ENCODE data around the gene CIROP. TPM values are rescaled to one million over a fixed set of nuclear protein-coding genes. Genes with fewer than 3 reads are reported as not detected.

CIROP gene
- total and polyA plus RNA-seq, 9 of the 15 experiments (the other 6 are each of a cell fraction or from before 2014, with no cell fraction given) = not detected

DNA sequence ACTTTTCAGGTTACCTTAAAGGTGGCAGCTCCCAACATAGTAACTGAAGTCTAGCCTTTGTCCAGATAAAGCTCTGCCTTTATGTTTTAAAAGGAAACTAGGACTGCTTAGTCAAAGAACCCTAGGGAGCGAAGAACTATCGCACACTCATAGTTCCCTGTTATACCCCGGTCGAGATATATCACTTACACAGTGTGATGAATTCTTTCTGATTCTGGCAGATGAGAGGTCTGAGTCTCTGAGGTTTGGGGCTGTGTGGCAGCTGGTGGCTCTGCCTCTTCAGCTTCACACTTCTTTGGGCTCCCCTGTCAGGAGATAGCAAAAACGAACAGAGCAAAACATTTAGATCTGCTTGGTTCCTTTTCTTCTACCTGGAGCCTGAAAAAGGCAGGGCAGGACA lies 26.8 kb downstream of the CIROP start:
- Histone ChIP-seq H3K9me1 (ENCODE audit: control insufficient read depth, insufficient read depth, low read length) (no peaks in the 10 kb centered on the region), H3K9ac (ENCODE audit: insufficient read depth in 1 of 2, low read depth in 2 of 2, low read length in 2 of 2) (peak overlapping the region in 1 of 2 experiments; percentile 38; a peak in 2 of 4 replicates)
- BruUV-seq (replicated peaks) = no TSS peak

DNA sequence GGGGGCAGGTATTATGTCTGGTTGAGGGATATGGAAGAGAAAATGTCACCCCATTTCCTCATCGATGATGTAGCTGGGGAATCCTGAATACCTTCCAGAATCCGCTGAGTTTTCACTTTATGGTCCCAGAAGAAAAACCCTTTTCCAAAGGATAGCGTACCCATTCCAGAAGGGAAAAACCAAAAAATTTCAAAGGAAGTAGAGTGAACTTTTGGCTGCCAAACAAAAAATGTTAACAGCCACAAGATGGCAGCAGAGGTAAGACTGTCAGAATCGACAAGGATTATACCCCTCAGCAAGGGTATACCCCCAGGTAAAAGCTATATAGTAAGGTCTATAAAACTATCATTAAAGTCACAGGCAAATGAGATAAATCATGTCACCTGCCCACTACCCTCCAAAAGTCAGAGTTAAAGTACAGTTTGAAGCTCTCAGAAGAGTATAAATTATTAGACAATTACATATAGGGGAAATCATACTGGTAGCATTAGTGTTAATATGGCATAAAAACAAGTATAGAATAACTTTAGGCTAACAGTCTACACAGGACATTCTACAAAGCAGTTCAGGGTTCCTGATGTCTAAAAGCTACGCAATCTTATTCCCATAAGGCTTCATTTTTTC lies 27.9 kb downstream of the CIROP start:
- Histone ChIP-seq H3K4me2 (ENCODE audit: insufficient read depth, low read length) (no peak overlapping the region), H3K4me3 (no peak overlapping the region), H2AFZ (ENCODE audit: low read depth, low read length) (no peak overlapping the region), H3K4me1 (replicated peaks in 1 of 2; ENCODE audit: control insufficient read depth in 2 of 2, insufficient read depth in 2 of 2, low read length in 2 of 2) (peaks cover 17 to 40% of the 10 kb centered on the region in 2 experiments), H3K9me3 (replicated peaks; ENCODE audit: control insufficient read depth, insufficient read depth, low read depth, low read length) (no peaks in the 10 kb centered on the region), H3K9ac (ENCODE audit: insufficient read depth in 1 of 2, low read depth in 2 of 2, low read length in 2 of 2) (no peak overlapping the region), H4K20me1 (replicated peaks; ENCODE audit: control insufficient read depth, insufficient read depth, low read length) (no peaks in the 10 kb centered on the region), H3K36me3 (ENCODE audit: control insufficient read depth, insufficient read depth, low read length) (peaks cover 93% of the 10 kb centered on the region), H3K27ac (ENCODE audit: extremely low read depth, low read depth, low read length) (no peak overlapping the region), H3K79me2 (ENCODE audit: control insufficient read depth, insufficient read depth, low read length) (peaks cover 15% of the 10 kb centered on the region), H3K27me3 (ENCODE audit: control insufficient read depth in 2 of 2, insufficient read depth in 2 of 2, low read length in 2 of 2) (no peaks in the 10 kb centered on the region), H3K9me1 (ENCODE audit: control insufficient read depth, insufficient read depth, low read length) (no peaks in the 10 kb centered on the region)
- in situ Hi-C loops (cut with MboI) (no loop called here), intact Hi-C loops (cut with micrococcal nuclease) (no loop called here)
- ATAC-seq (peak; percentile 30; the same call in 2 of the 3 replicates), FAIRE-seq (peak; percentile 23), DNase-seq (ENCODE audit: extremely low read depth in 1 of 4, low spot score in 3 of 4) (peak in 1 of 4 experiments; percentile 59)
- 68% methylated on average over 5 of the region's 5 CpGs for WGBS (ENCODE audit: insufficient coverage, low coverage, missing lambda C conversion rate)
- ChIA-PET POLR2A (interaction anchor here (0.5 to 2.2 kb wide), 6 partner anchors 9 to 378 kb away, joined by 4 to 20 read pairs (median 4); partner anchors contain the start of genes ACIN1, C14orf119 and HAUS4), CTCF (ENCODE audit: low intra/inter-chr PET ratio) (interaction anchor here (0.8 to 3.2 kb wide), 2 partner anchors 18 to 32 kb away, joined by 5 to 25 read pairs; partner anchors contain the start of genes ACIN1 and C14orf119)
- BruUV-seq (replicated peaks) = no TSS peak
- peak; percentile 37; the same call in 1 of the 2 replicates for TF ChIP-seq C11orf30 (IDR thresholded peaks at IDR 0.05; ENCODE audit: low read depth)
- TF ChIP-seq, protein P1, sequence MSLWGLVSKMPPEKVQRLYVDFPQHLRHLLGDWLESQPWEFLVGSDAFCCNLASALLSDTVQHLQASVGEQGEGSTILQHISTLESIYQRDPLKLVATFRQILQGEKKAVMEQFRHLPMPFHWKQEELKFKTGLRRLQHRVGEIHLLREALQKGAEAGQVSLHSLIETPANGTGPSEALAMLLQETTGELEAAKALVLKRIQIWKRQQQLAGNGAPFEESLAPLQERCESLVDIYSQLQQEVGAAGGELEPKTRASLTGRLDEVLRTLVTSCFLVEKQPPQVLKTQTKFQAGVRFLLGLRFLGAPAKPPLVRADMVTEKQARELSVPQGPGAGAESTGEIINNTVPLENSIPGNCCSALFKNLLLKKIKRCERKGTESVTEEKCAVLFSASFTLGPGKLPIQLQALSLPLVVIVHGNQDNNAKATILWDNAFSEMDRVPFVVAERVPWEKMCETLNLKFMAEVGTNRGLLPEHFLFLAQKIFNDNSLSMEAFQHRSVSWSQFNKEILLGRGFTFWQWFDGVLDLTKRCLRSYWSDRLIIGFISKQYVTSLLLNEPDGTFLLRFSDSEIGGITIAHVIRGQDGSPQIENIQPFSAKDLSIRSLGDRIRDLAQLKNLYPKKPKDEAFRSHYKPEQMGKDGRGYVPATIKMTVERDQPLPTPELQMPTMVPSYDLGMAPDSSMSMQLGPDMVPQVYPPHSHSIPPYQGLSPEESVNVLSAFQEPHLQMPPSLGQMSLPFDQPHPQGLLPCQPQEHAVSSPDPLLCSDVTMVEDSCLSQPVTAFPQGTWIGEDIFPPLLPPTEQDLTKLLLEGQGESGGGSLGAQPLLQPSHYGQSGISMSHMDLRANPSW (CRISPR knock-in tag; IDR thresholded peaks at IDR 0.05) = no peak

More for the DNA sequence above, 26.8 kb downstream of the CIROP start:
- Histone ChIP-seq H3K27me3 (ENCODE audit: control insufficient read depth in 2 of 2, insufficient read depth in 2 of 2, low read length in 2 of 2) (no peaks in the 10 kb centered on the region), H3K4me2 (ENCODE audit: insufficient read depth, low read length) (no peak overlapping the region), H3K79me2 (ENCODE audit: control insufficient read depth, insufficient read depth, low read length) (peaks cover 11% of the 10 kb centered on the region; the same call in 2 of the 3 replicates), H3K9me3 (replicated peaks; ENCODE audit: control insufficient read depth, insufficient read depth, low read depth, low read length) (no peaks in the 10 kb centered on the region), H3K27ac (ENCODE audit: extremely low read depth, low read depth, low read length) (peak overlapping the region; percentile 71), H3K4me3 (no peak overlapping the region), H3K36me3 (ENCODE audit: control insufficient read depth, insufficient read depth, low read length) (peaks cover 93% of the 10 kb centered on the region), H2AFZ (ENCODE audit: low read depth, low read length) (no peak overlapping the region), H3K4me1 (replicated peaks in 1 of 2; ENCODE audit: control insufficient read depth in 2 of 2, insufficient read depth in 2 of 2, low read length in 2 of 2) (peaks cover 6 to 29% of the 10 kb centered on the region in 2 experiments; a peak in 3 of 5 replicates), H4K20me1 (replicated peaks; ENCODE audit: control insufficient read depth, insufficient read depth, low read length) (no peaks in the 10 kb centered on the region)
- POLR2A ChIA-PET = interaction anchor here (0.6 to 5.1 kb wide), 9 partner anchors 10 to 1592 kb away, joined by 3 to 34 read pairs (median 8); partner anchors contain the start of genes ACIN1 and C14orf119
- 72% methylated on average over 5 of the region's 5 CpGs for WGBS (ENCODE audit: insufficient coverage, low coverage, missing lambda C conversion rate)
- intact Hi-C loops (cut with micrococcal nuclease) (loop anchor here (2.0 kb wide), 1 partner anchor 17 kb away; the partner anchor contains the start of genes ACIN1 and C14orf119), in situ Hi-C loops (cut with MboI) (no loop called here)
- CTCF ChIA-PET (ENCODE audit: low intra/inter-chr PET ratio) = interaction anchor here (0.6 to 3.2 kb wide), 2 partner anchors 31 to 42 kb away, joined by 4 to 25 read pairs; no protein-coding TSS in a partner anchor
- TF ChIP-seq GTF2A2 (tag; IDR thresholded peaks at IDR 0.05) (0 out of 2 replicates have a peak, but pooled peaks have one; percentile 22), SREBF1 (IDR thresholded peaks at IDR 0.05; ENCODE audit: borderline replicate concordance, low read depth, low read length) (no peak)
- ATAC-seq = no peak; the same call in 2 of the 3 replicates
- no peak for FAIRE-seq
- no peak for DNase-seq (ENCODE audit: extremely low read depth in 1 of 4, low spot score in 3 of 4)

All from K562 (cell line).